ENCODE results near the gene ALDOB. TPM values are rescaled to one million over a fixed set of nuclear protein-coding genes. Genes with fewer than 3 reads are reported as not detected.

Gene ALDOB
- total RNA-seq, 4 donors from 2014 or later = 5.1 to 8.7 TPM; not detected in 2

GRCh38 chr9:101440714-101441230 lies 5.2 kb upstream of the ALDOB start:
- no peak for TF ChIP-seq POLR2A (IDR thresholded peaks at IDR 0.05)
- no peak for ATAC-seq
- H3K4me1 ChIP-seq = peaks cover 0 to 6% of the 10 kb centered on the region in 2 donors

GRCh38 chr9:101438523-101438922 lies 2.9 kb upstream of the ALDOB start:
- Histone ChIP-seq H3K27ac (no peak overlapping the region), H3K36me3 (no peaks in the 10 kb centered on the region), H3K4me3 (no peak overlapping the region), H3K9me3 (no peaks in the 10 kb centered on the region), H3K4me1 (peaks cover 0 to 1% of the 10 kb centered on the region in 2 donors), H3K27me3 (no peaks in the 10 kb centered on the region)
- in situ Hi-C loops (cut with MboI; ENCODE audit: low sequenced_read_pairs in 4 of 4) = no loop called here
- DNase-seq (no peak), ATAC-seq (no peak)
- TF ChIP-seq POLR2A (IDR thresholded peaks at IDR 0.05) (no peak), CTCF (IDR thresholded peaks at IDR 0.05 in 4 of 5, conservative IDR thresholded peaks at IDR 0.05 in 1 of 5) (no peak)
- intact Hi-C loops (cut with DNase I; ENCODE audit: low total_unique reads) = no loop called here

More at GRCh38 chr9:101440714-101441230, 5.2 kb upstream of the ALDOB start:
- Histone ChIP-seq H3K9me3 (no peaks in the 10 kb centered on the region), H3K27ac (no peak overlapping the region), H3K36me3 (no peaks in the 10 kb centered on the region), H3K27me3 (no peaks in the 10 kb centered on the region), H3K4me3 (no peak overlapping the region)
- no peak for DNase-seq
- in situ Hi-C loops (cut with MboI; ENCODE audit: low sequenced_read_pairs in 4 of 4) = no loop called here
- intact Hi-C loops (cut with DNase I; ENCODE audit: low total_unique reads) = no loop called here

- intact Hi-C loops (cut with DNase I; ENCODE audit: low total_unique reads) (no loop called here), in situ Hi-C loops (cut with MboI; ENCODE audit: low sequenced_read_pairs in 4 of 4) (no loop called here)
- DNase-seq = no peak
- TF ChIP-seq CTCF (IDR thresholded peaks at IDR 0.05 in 4 of 5, conservative IDR thresholded peaks at IDR 0.05 in 1 of 5) (no peak), POLR2A (IDR thresholded peaks at IDR 0.05) (no peak)
- Histone ChIP-seq H3K4me3 (no peak overlapping the region), H3K36me3 (no peaks in the 10 kb centered on the region), H3K9me3 (no peaks in the 10 kb centered on the region), H3K27me3 (no peaks in the 10 kb centered on the region), H3K27ac (no peak overlapping the region), H3K4me1 (no peaks in the 10 kb centered on the region)
- no peak for ATAC-seq
Measured at GRCh38 chr9:101437806-101438232, 2.2 kb upstream of the ALDOB start.

- H3K36me3 ChIP-seq = no peaks in the 10 kb centered on the region
- in situ Hi-C loops (cut with MboI; ENCODE audit: low sequenced_read_pairs in 4 of 4) = no loop called here
- no peaks in the 10 kb centered on the region for H3K27me3 ChIP-seq
- DNase-seq (no peak), ATAC-seq (no peak)
- no peaks in the 10 kb centered on the region for H3K4me1 ChIP-seq
- no peaks in the 10 kb centered on the region for H3K9me3 ChIP-seq
- H3K27ac ChIP-seq = no peak overlapping the region
- no peak overlapping the region for H3K4me3 ChIP-seq
- TF ChIP-seq CTCF (IDR thresholded peaks at IDR 0.05 in 4 of 5, conservative IDR thresholded peaks at IDR 0.05 in 1 of 5) = no peak
- TF ChIP-seq POLR2A (IDR thresholded peaks at IDR 0.05) = no peak
- intact Hi-C loops (cut with DNase I; ENCODE audit: low total_unique reads) = no loop called here
Measured at GRCh38 chr9:101434998-101435397, 576 bp downstream of the ALDOB start.

GRCh38 chr9:101433229-101433628 lies 2.3 kb downstream of the ALDOB start:
- intact Hi-C loops (cut with DNase I; ENCODE audit: low total_unique reads) (no loop called here), in situ Hi-C loops (cut with MboI; ENCODE audit: low sequenced_read_pairs in 4 of 4) (no loop called here)
- no peaks in the 10 kb centered on the region for H3K36me3 ChIP-seq
- TF ChIP-seq CTCF (IDR thresholded peaks at IDR 0.05 in 4 of 5, conservative IDR thresholded peaks at IDR 0.05 in 1 of 5) (no peak), POLR2A (IDR thresholded peaks at IDR 0.05) (no peak)
- ATAC-seq = no peak
- H3K4me1 ChIP-seq = no peaks in the 10 kb centered on the region
- H3K27ac ChIP-seq = no peak overlapping the region
- H3K9me3 ChIP-seq = no peaks in the 10 kb centered on the region
- no peaks in the 10 kb centered on the region for H3K27me3 ChIP-seq
- H3K4me3 ChIP-seq = no peak overlapping the region
- no peak for DNase-seq

Data from gastrocnemius medialis (tissue), 4 donors.